Fibroblast of pulmonary artery (primary cell): ENCODE data around the gene FNDC1.

Experiments used
- DNase-seq: peaks from one replicate; pipeline ENCODE4 v3.0.0-alpha.2; 2010; ENCODE audit warnings: low read depth
- H3K4me3 ChIP-seq: replicated peaks from 2 replicates; pipeline ENCODE4 v1.5.1; 2011; ENCODE audit warnings: low read depth, mild to moderate bottlenecking, control low read depth, low read length, moderate library complexity
- TF ChIP-seq, protein P1 (sequence below): IDR thresholded peaks from 2 replicates; pipeline ENCODE4 v1.5.1; 2011; ENCODE audit warnings: mild to moderate bottlenecking, control low read depth, low read length, inconsistent platforms; ENCODE audit errors: missing control alignments

Gene FNDC1

DNA sequence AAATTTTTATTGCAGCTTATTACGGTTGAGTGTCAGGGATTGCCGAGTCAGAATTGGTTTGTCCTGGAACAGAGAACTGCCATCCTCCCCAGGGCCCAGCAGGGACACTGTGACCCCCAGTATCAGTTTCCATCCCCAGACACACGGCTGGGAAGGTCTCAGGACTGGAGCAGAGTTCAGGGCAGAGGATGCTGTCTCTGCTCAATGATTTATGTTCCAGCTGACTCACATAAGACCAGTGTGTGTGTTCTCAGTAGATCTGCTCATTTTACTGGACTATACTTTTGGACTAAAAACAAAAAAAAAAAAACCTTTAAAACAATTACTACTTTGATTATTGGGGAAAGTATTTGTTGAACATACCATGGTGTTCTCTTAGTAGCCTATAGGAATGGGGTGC is 44.2 kb downstream of the FNDC1 start:
- DNase-seq: no peak
- no peak overlapping the region for H3K4me3 ChIP-seq
- TF ChIP-seq, protein P1, sequence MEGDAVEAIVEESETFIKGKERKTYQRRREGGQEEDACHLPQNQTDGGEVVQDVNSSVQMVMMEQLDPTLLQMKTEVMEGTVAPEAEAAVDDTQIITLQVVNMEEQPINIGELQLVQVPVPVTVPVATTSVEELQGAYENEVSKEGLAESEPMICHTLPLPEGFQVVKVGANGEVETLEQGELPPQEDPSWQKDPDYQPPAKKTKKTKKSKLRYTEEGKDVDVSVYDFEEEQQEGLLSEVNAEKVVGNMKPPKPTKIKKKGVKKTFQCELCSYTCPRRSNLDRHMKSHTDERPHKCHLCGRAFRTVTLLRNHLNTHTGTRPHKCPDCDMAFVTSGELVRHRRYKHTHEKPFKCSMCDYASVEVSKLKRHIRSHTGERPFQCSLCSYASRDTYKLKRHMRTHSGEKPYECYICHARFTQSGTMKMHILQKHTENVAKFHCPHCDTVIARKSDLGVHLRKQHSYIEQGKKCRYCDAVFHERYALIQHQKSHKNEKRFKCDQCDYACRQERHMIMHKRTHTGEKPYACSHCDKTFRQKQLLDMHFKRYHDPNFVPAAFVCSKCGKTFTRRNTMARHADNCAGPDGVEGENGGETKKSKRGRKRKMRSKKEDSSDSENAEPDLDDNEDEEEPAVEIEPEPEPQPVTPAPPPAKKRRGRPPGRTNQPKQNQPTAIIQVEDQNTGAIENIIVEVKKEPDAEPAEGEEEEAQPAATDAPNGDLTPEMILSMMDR: no peak

DNA sequence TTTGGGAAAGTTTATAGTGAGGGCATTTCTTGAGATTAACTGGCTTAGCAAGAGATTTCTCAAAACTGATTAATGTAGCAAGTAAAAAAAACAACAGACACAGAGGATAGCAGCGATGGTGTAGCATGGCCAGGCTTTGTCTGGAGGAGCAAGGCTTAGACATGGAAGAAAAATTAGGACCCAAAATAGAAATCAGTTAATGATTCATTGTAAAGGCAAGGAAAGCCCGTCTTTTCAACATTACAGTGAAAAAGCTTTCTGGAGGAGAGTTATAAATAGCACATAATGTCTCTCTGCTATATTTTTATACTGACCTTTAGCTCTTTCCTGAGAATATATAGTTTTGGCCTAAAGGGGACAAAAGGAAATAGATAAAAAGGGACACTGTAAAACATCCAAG is 45.1 kb downstream of the FNDC1 start:
- no peak overlapping the region for H3K4me3 ChIP-seq
- no peak for DNase-seq
- TF ChIP-seq, protein P1: no peak

DNA sequence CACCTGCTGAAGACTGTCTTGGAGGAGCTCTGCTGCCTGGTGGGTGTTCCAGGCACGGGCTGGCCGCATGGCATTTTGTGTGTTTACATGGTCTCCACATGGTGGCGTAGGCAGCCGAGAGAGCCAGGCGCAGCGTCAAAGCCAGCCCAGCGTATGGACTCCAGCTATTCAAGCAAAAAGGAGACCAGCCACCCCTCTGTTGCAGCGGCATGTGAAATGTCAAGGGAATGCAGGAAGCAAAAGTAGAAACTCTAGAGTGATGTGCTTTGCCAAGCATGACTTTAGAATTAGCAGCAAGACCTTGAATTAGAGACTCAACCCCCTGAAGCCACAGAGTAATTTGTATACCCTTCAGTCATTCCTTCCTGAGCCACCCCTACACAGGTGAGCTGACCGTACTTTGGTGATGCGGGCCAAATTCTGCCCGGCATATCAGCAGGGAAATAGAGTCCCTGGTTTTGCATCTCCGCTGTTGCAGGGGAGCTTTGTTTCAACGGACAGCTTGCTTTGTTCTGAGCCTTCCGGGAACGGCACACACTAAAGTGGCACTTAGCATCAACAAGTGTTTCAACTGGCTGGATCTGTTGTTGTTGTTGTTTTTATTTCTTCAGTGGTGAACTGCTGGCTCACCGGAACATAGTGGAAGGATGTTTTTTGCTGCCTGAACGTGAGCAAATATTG is 48.5 kb downstream of the FNDC1 start:
- peak; percentile 32 for DNase-seq
- TF ChIP-seq, protein P1: peak; percentile 24
- no peak overlapping the region for H3K4me3 ChIP-seq

- no peak for DNase-seq
- TF ChIP-seq, protein P1: no peak
- no peak overlapping the region for H3K4me3 ChIP-seq
These were observed 50.9 kb downstream of the FNDC1 start for GRCh38 chr6:159220093-159220492.

DNA sequence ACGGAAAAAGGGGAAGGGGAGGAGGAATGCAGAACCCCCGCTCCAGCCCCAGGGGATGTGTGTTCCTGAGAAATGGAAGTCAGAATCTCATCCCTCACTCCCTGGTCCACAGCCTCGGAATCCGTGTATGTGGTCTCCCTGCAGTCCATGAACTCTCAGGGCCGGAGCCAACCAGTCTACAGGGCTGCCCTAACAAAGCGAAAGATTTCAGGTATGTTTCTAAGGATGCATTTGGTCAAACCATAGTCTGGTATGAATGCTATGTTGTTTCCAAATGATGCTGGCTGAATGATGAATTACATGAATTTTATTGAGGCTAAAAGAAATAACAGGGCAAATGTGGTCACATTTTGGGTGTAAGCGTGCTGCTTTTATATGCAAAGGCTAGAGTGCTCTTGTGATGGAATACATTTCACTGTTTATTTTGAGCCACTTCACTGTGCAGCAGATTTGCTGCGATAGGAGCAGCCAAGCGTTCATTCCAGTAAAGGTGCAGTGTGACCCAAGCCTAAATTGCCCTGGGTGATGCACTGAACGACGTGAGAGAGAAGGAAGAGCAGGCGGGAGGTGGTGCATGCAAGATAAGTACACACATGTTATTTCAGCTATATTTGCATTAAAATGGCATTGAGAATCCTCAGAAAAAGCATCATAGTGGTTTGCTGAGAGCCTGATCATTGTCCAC is 52.4 kb downstream of the FNDC1 start:
- TF ChIP-seq, protein P1: no peak
- DNase-seq: no peak

DNA sequence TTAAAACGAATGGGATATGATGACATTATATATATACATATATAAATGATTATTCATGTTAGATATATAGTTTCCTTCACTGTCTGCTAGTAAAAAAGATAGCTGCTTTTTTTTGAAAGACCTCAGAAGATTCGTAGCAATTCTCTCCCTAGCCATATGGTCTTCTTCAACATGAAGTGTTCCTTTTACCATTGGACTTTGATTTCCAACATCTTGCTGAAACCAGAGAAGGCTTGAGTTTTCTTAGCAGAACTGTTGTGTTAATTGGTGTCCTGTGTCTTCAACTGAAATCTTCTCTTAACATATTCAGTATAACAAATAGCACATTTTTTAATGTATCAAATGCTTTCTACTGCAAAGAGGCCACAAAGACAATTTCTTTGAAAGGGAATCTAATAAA is 55.3 kb downstream of the FNDC1 start:
- no peak overlapping the region for H3K4me3 ChIP-seq
- DNase-seq: no peak
- TF ChIP-seq, protein P1: no peak

More for the DNA sequence above, 52.4 kb downstream of the FNDC1 start:
- no peak overlapping the region for H3K4me3 ChIP-seq

- TF ChIP-seq, protein P1: no peak
- DNase-seq: no peak
- no peak overlapping the region for H3K4me3 ChIP-seq
These were observed 60.5 kb downstream of the FNDC1 start for GRCh38 chr6:159229651-159230051.
